Naive B cell (primary cell): ENCODE measurements around the gene SNX18. TPM values are rescaled to one million over a fixed set of nuclear protein-coding genes. Genes with fewer than 3 reads are reported as not detected.

Source experiments
- polyA plus RNA-seq, 6 donors: library from polyadenylated mRNA; unstranded; fragments of 300-500 nt; fragmentation: Illumina TruSeq; gene quantifications; one replicate each; pipeline ENCODE4 v1.2.3, GENCODE V29; 2021; ENCODE audit warnings: low read depth in 6 of 6

SNX18 gene
- polyA plus RNA-seq, 6 donors from 2014 or later: 0.74 to 10.2 (median 7.6) TPM

Other genes with a start within 250 kb of the SNX18 start
- gene ARL15, start 207.2 kb upstream of the SNX18 start, polyA plus RNA-seq: 10 to 100 TPM; 16.1 to 27.1 (median 21.2) TPM
- not detected for gene HSPB3, start 62.1 kb upstream of the SNX18 start, polyA plus RNA-seq